Heart right ventricle (tissue), 16 donors: Measurements from ENCODE around the gene DLGAP1. TPM values are rescaled to one million over a fixed set of nuclear protein-coding genes. Genes with fewer than 3 reads are reported as not detected.

ENCODE experiments used
- ATAC-seq, 8 donors: fragments of 200-7000 bp; cut with Tn5 transposase; one replicate each; pipeline ENCODE4 v1.9.1; 2020; ENCODE audit warnings: mild to moderate bottlenecking in 8 of 8, moderate library complexity in 8 of 8, moderate number of reproducible peaks in 1 of 8
- DNase-seq, 2 donors: peaks; one replicate each; pipeline ENCODE4 v3.0.0-alpha.2; 2020
- H3K27ac ChIP-seq, 10 donors: fragments of 200-600 bp; sonication (generic) in 2 of 10; one replicate each; pipeline versions ENCODE4 v1.5.0 to v1.8.0; 2020 to 2022; ENCODE audit warnings: mild to moderate bottlenecking in 3 of 10
- H3K27me3 ChIP-seq, 7 donors: fragments of 200-600 bp; one replicate each; pipeline ENCODE4 v1.8.0; 2021 to 2022; ENCODE audit warnings: mild to moderate bottlenecking in 2 of 7
- H3K36me3 ChIP-seq, 9 donors: fragments of 200-600 bp; sonication (generic) in 1 of 9; one replicate each; pipeline versions ENCODE4 v1.5.0 to v1.8.0; 2020 to 2022; ENCODE audit warnings: mild to moderate bottlenecking in 2 of 9
- H3K4me1 ChIP-seq, 9 donors: fragments of 200-600 bp; sonication (generic) in 1 of 9; one replicate each; pipeline versions ENCODE4 v1.5.0 to v1.8.0; 2020 to 2022; ENCODE audit warnings: mild to moderate bottlenecking in 4 of 9
- H3K4me3 ChIP-seq, 10 donors: fragments of 200-600 bp; sonication (generic) in 2 of 10; one replicate each; pipeline versions ENCODE4 v1.5.0 to v1.8.0; 2020 to 2022; ENCODE audit warnings: mild to moderate bottlenecking in 7 of 10, moderate library complexity in 2 of 10
- H3K9me3 ChIP-seq, 11 donors: fragments of 200-600 bp in 10 of 11; sonication (generic) in 2 of 11; one replicate each; pipeline versions ENCODE4 v1.5.0 to v1.8.0; 2013 to 2022; ENCODE audit warnings: mild to moderate bottlenecking in 2 of 11, control low read depth in 1 of 11, moderate library complexity in 1 of 11
- CTCF ChIP-seq, 9 donors: fragments of 200-600 bp; sonication (generic) in 2 of 9; IDR thresholded peaks; one replicate each; pipeline versions ENCODE4 v1.5.0 to v1.8.0; 2021 to 2022; ENCODE audit warnings: antibody characterized with exemption in 9 of 9, mild to moderate bottlenecking in 5 of 9, moderate library complexity in 1 of 9
- WGBS, 2 donors: extraction: QIAGEN DNeasy Blood & Tissue Kit; methylation state at CpG; one replicate each; pipeline ENCODE4 v1.1.7; 2013; ENCODE audit warnings: inconsistent platforms in 1 of 2; 5-methylcytosine and 5-hydroxymethylcytosine counted together
- intact Hi-C, 10 donors: fragments of 100-400 bp; cut with DNase I; formaldehyde crosslinking; loops; one replicate each; pipeline versions ENCODE4 v1.11.1 to v1.14.2; 2022
- polyA plus RNA-seq, 2 donors: library from polyadenylated mRNA; stranded (reverse); fragments of 200-250 nt; gene quantifications; one replicate each; pipeline ENCODE4 v1.2.3, GENCODE V29; 2013
- total RNA-seq, 10 donors: library from RNA; stranded (reverse); fragmentation: NEBNext Ultra II Directional in 3 of 10; extraction: Animal tissue kit (Norgen Biotek cat#: 25700) in 3 of 10; gene quantifications; one replicate each; pipeline versions ENCODE4 v1.2.1 to v1.2.4, GENCODE V29; 2021 to 2023
- donor health status: Arrhythmogenic right ventricular cardiomyopathy.
- donor health status: ischemic (EF 13 %, LVEDD 7.1; RV severe dilation, severe dysfunction).
- donor health status: healthy with polysubstance abuse.
- donor health status: DM: no; HTN: yes; CAD: no.
- donor health status: DM: no; HTN: no; CAD: no.
- donor health status: ischemic (EF 25% LVEDD 6.9; RV normal size, moderate dysfunction).
- donor health status: ischemic (EF 25% LVEDD 5.7; RV mildly dilated, moderate dysfunction).
- donor health status: healthy.
- donor health status: DM: yes; HTN: yes; CAD: no.
- donor health status: Ischemic cardiomyopathy.
- donor health status: ischemic (EF 35%, LVEDD 5.7; RV mildly dilated, moderate dysfunction).
- donor health status: nonischemic (EF 11% LVEDD 7.7; RV severe dilation, severe dysfunction).
- donor health status: DM: yes; HTN: yes; CAD: no.
- donor health status: PGD.
- donor health status: ischemic (EF 29% LVEDD 5.4; RV normal size, mild dysfunction).
- donor health status: nonischemic (EF 23%, LVEDD 6.1; RV moderate dilation, normal function).

DLGAP1 gene
- total and polyA plus RNA-seq, 12 donors: 0.07 to 7.2 (median 1.0) TPM; not detected in 2

GRCh38 chr18:4020026-4020425 is 435.1 kb downstream of the DLGAP1 start:
- H3K9me3 ChIP-seq: peaks cover 0 to 13% (median 0%) of the 10 kb centered on the region in 11 donors
- intact Hi-C loops: no loop called here
- no peaks in the 10 kb centered on the region for H3K27me3 ChIP-seq
- ATAC-seq (no peak), DNase-seq (no peak)
- H3K4me3 ChIP-seq: no peak overlapping the region
- H3K27ac ChIP-seq: no peak overlapping the region
- no peak for TF ChIP-seq CTCF (IDR thresholded peaks at IDR 0.05)
- no peaks in the 10 kb centered on the region for H3K36me3 ChIP-seq
- WGBS, 2 donors: 77 to 78% methylated on average over 5 of the region's 5 CpGs
- H3K4me1 ChIP-seq: no peaks in the 10 kb centered on the region

GRCh38 chr18:4017480-4017879 is 437.6 kb downstream of the DLGAP1 start:
- intact Hi-C loops: no loop called here
- TF ChIP-seq CTCF (IDR thresholded peaks at IDR 0.05): peak in 1 of 9 donors; percentile 9
- Histone ChIP-seq H3K27ac (no peak overlapping the region), H3K36me3 (no peaks in the 10 kb centered on the region), H3K4me3 (no peak overlapping the region), H3K9me3 (peaks cover 0 to 3% (median 0%) of the 10 kb centered on the region in 11 donors), H3K27me3 (no peaks in the 10 kb centered on the region), H3K4me1 (no peaks in the 10 kb centered on the region)
- DNase-seq: no peak
- WGBS, 2 donors: 50 to 53% methylated on average over 3 of the region's 3 CpGs
- ATAC-seq: no peak

- no peak for DNase-seq
- no peak for TF ChIP-seq CTCF (IDR thresholded peaks at IDR 0.05)
- H3K36me3 ChIP-seq: no peaks in the 10 kb centered on the region
- intact Hi-C loops: no loop called here
- no peak for ATAC-seq
- no peak overlapping the region for H3K4me3 ChIP-seq
- WGBS, 2 donors: 93 to 97% methylated on average over 4 of the region's 4 CpGs
- H3K27ac ChIP-seq: no peak overlapping the region
- H3K27me3 ChIP-seq: no peaks in the 10 kb centered on the region
- H3K9me3 ChIP-seq: no peaks in the 10 kb centered on the region
- H3K4me1 ChIP-seq: no peaks in the 10 kb centered on the region
Measured at GRCh38 chr18:4016391-4017049, 438.6 kb downstream of the DLGAP1 start.

GRCh38 chr18:4007846-4008245 is 447.3 kb downstream of the DLGAP1 start:
- Histone ChIP-seq H3K4me1 (peaks cover 0 to 11% (median 0%) of the 10 kb centered on the region in 9 donors), H3K27me3 (no peaks in the 10 kb centered on the region), H3K4me3 (no peak overlapping the region), H3K27ac (no peak overlapping the region), H3K9me3 (no peaks in the 10 kb centered on the region), H3K36me3 (no peaks in the 10 kb centered on the region)
- no peak for ATAC-seq
- no peak for TF ChIP-seq CTCF (IDR thresholded peaks at IDR 0.05)
- intact Hi-C loops: loop anchor here in 1 of 10 donors (5.0 to 10.0 kb wide), 2 partner anchors 236 to 303 kb away; no protein-coding TSS in a partner anchor
- DNase-seq: no peak
